ENCODE measurements around the gene CAPN10. TPM values are rescaled to one million over a fixed set of nuclear protein-coding genes. Genes with fewer than 3 reads are reported as not detected.
A peak's percentile ranks its signal among the peaks of the same experiment; 100 is the strongest.

The CAPN10 gene
- polyA plus RNA-seq, 2 of the 4 experiments (the other 2 are of a cell fraction) = 8.4 to 15.8 TPM

- no peaks in the 10 kb centered on the region for H3K9me3 ChIP-seq
- peak; percentile 52 to 72 for ATAC-seq
- peak overlapping the region; percentile 37 for H3K4me3 ChIP-seq
- POLR2A ChIA-PET = interaction anchor here (0.7 to 3.2 kb wide), 5 partner anchors 15 to 196 kb away, joined by 3 to 24 read pairs (median 4); partner anchors contain the start of gene CAPN10
- WGBS (ENCODE audit: missing lambda C conversion rate) = 21% methylated on average over 14 of the region's 26 CpGs
- TF ChIP-seq RARB (CRISPR knock-in tag; IDR thresholded peaks at IDR 0.05) (peak; percentile 63; the same call in 1 of the 2 replicates), NPAS2 (CRISPR knock-in tag; IDR thresholded peaks at IDR 0.05; ENCODE audit: borderline replicate concordance) (no peak), POLR2A (IDR thresholded peaks at IDR 0.05; ENCODE audit: low read length) (peak; percentile 54), CEBPB (IDR thresholded peaks at IDR 0.05) (no peak), TP53 (CRISPR knock-in tag; IDR thresholded peaks at IDR 0.05) (peak; percentile 17; the same call in 1 of the 2 replicates), BCL3 (IDR thresholded peaks at IDR 0.05) (0 out of 3 replicates have a peak, but pooled peaks have one; percentile 15), JUN (IDR thresholded peaks at IDR 0.05) (peak in 1 of 2 experiments; percentile 47; a peak in 3 of 5 replicates), GATA3 (IDR thresholded peaks at IDR 0.05; ENCODE audit: borderline replicate concordance) (peak; percentile 35; the same call in 1 of the 2 replicates), HOXA7 (CRISPR knock-in tag; IDR thresholded peaks at IDR 0.05) (peak; percentile 65; the same call in 1 of the 2 replicates), MAX (IDR thresholded peaks at IDR 0.05) (peak; percentile 47), CHD2 (IDR thresholded peaks at IDR 0.05; ENCODE audit: low read length, partially characterized antibody) (no peak), FOSL2 (IDR thresholded peaks at IDR 0.05) (peak; percentile 56; the same call in 1 of the 2 replicates), FOSL2 (CRISPR knock-in tag; IDR thresholded peaks at IDR 0.05) (peak; percentile 93)
- CTCF ChIA-PET = interaction anchor here (0.7 to 3.8 kb wide), 22 partner anchors 8 to 275 kb away, joined by 3 to 76 read pairs (median 4); partner anchors contain the start of genes ANKMY1, AQP12A and CAPN10
- DNase-seq (ENCODE audit: low read depth in 1 of 2, low spot score in 1 of 2) = peak; percentile 60 to 92
- H3K4me1 ChIP-seq = peaks cover 53% of the 10 kb centered on the region
- peak overlapping the region; percentile 96 to 98 for H3K27ac ChIP-seq
- FAIRE-seq = no peak
- peak overlapping the region; percentile 91 for H3K4me2 ChIP-seq
These were observed 21.0 kb upstream of the CAPN10 start for GRCh38 chr2:240565333-240566202.

GRCh38 chr2:240566203-240567136, 20.1 kb upstream of the CAPN10 start:
- CTCF ChIA-PET = interaction anchor here (0.6 to 3.8 kb wide), 27 partner anchors 9 to 1259 kb away, joined by 3 to 76 read pairs (median 3); partner anchors contain the start of genes ANKMY1, AQP12A and CAPN10
- ATAC-seq = peak; percentile 59 to 78
- WGBS (ENCODE audit: missing lambda C conversion rate) = 0% methylated on average over 7 of the region's 53 CpGs
- POLR2A ChIA-PET = interaction anchor here (1.0 to 3.2 kb wide), 4 partner anchors 14 to 196 kb away, joined by 3 to 24 read pairs (median 12); partner anchors contain the start of gene CAPN10
- Histone ChIP-seq H3K4me3 (peak overlapping the region; percentile 41), H3K4me1 (peaks cover 53% of the 10 kb centered on the region), H3K4me2 (peak overlapping the region; percentile 91), H3K27ac (peak overlapping the region; percentile 96 to 98), H3K9me3 (no peaks in the 10 kb centered on the region)
- FAIRE-seq = no peak
- TF ChIP-seq PHF8 (IDR thresholded peaks at IDR 0.05; ENCODE audit: borderline replicate concordance, low read depth) (no peak), SMC3 (IDR thresholded peaks at IDR 0.05) (peak; percentile 35; the same call in 2 of the 3 replicates), MAX (IDR thresholded peaks at IDR 0.05) (peak; percentile 58; the same call in 1 of the 2 replicates), POLR2A (IDR thresholded peaks at IDR 0.05; ENCODE audit: low read length) (peak; percentile 40; the same call in 1 of the 2 replicates), CTCF (IDR thresholded peaks at IDR 0.05) (peak; percentile 92), REST (IDR thresholded peaks at IDR 0.05) (peak; percentile 23; the same call in 1 of the 2 replicates), FOXS1 (CRISPR knock-in tag; IDR thresholded peaks at IDR 0.05) (no peak), RAD21 (conservative IDR thresholded peaks at IDR 0.05 in 1 of 2, IDR thresholded peaks at IDR 0.05 in 1 of 2) (peak in 1 of 2 experiments; percentile 31; a peak in 1 of 5 replicates)
- DNase-seq (ENCODE audit: low read depth in 1 of 2, low spot score in 1 of 2) = peak in 1 of 2 experiments; percentile 91
